K562 (cell line): ENCODE data around the gene LENG8. TPM values are rescaled to one million over a fixed set of nuclear protein-coding genes. Genes with fewer than 3 reads are reported as not detected.
A peak's percentile ranks its signal among the peaks of the same experiment; 100 is the strongest.

Experiments used
- BACH1 ChIP-seq: fragments of 200-800 bp; sonication (Bioruptor generic); IDR thresholded peaks from 2 replicates; pipeline ENCODE4 v1.6.1; 2016; ENCODE audit warnings: missing genetic modification characterization, missing compliant biosample characterization
- CBFB ChIP-seq: sonication (generic); formaldehyde crosslinking; IDR thresholded peaks from 2 replicates; pipeline ENCODE4 v1.4.0; 2020; ENCODE audit warnings: mild to moderate bottlenecking, missing genetic modification reagents
- DNMT1 ChIP-seq: fragments of 450-650 bp; IDR thresholded peaks from 2 replicates; pipeline ENCODE4 v1.6.1; 2016; ENCODE audit warnings: antibody characterized with exemption, mild to moderate bottlenecking
- FOS ChIP-seq: IDR thresholded peaks from 3 replicates; pipeline ENCODE4 v1.6.1; 2011; ENCODE audit not compliant: insufficient read length; ENCODE audit errors: extremely low read depth
- HNRNPLL ChIP-seq: fragments of 200-400 bp; formaldehyde crosslinking; IDR thresholded peaks from 2 replicates; pipeline ENCODE4 v1.6.1; 2017; ENCODE audit warnings: low read length, low read depth, mild to moderate bottlenecking; ENCODE audit not compliant: poor library complexity, severe bottlenecking
- MTA2 ChIP-seq: fragments of 450-650 bp; IDR thresholded peaks from 2 replicates; pipeline ENCODE4 v1.6.1; 2016; ENCODE audit warnings: low read depth
- NELFE ChIP-seq: IDR thresholded peaks from 2 replicates; pipeline ENCODE4 v1.6.1; 2011; ENCODE audit warnings: mild to moderate bottlenecking; ENCODE audit not compliant: insufficient read depth, insufficient read length
- PHF20 ChIP-seq: fragments of 450-650 bp; IDR thresholded peaks from 2 replicates; pipeline ENCODE4 v1.6.1; 2018; ENCODE audit not compliant: partially characterized antibody
- PHF8 ChIP-seq: fragments of 200-600 bp; sonication (generic); IDR thresholded peaks from 2 replicates; pipeline ENCODE4 v1.6.1; 2012; ENCODE audit warnings: mixed run types, mild to moderate bottlenecking, inconsistent platforms, low read length, moderate library complexity, borderline replicate concordance
- PML ChIP-seq: IDR thresholded peaks from 2 replicates; pipeline ENCODE4 v1.6.1; 2012; ENCODE audit warnings: low read length, inconsistent platforms
- PRMT5 ChIP-seq: sonication (generic); formaldehyde crosslinking; IDR thresholded peaks from 2 replicates; pipeline ENCODE4 v1.5.0; 2020; ENCODE audit warnings: missing genetic modification reagents
- RBM34 ChIP-seq: fragments of 200-400 bp; formaldehyde crosslinking; IDR thresholded peaks from 2 replicates; pipeline ENCODE4 v1.6.1; 2018; ENCODE audit warnings: low read length, borderline replicate concordance; ENCODE audit not compliant: insufficient read depth
- RUNX1 ChIP-seq: sonication (generic); IDR thresholded peaks from 2 replicates; pipeline ENCODE4 v1.6.1; 2016; ENCODE audit warnings: antibody characterized with exemption, low read depth
- TAF9B ChIP-seq: fragments of 450-650 bp; IDR thresholded peaks from 2 replicates; pipeline ENCODE4 v1.6.1; 2018; ENCODE audit warnings: mild to moderate bottlenecking; ENCODE audit not compliant: partially characterized antibody
- TEAD1 ChIP-seq, 2 experiments: fragments of 450-650 bp in 1 of 2; sonication (generic) in 1 of 2; formaldehyde crosslinking; IDR thresholded peaks; 2 replicates each; pipeline versions ENCODE4 v1.4.0 to v1.8.0; 2020 to 2022; ENCODE audit warnings: mild to moderate bottlenecking in 2 of 2, missing genetic modification reagents in 1 of 2
- ZNF134 ChIP-seq: fragments of 250-450 bp; sonication (Bioruptor Pico); conservative IDR thresholded peaks from 2 replicates; pipeline ENCODE4 v1.4.0; 2020
- ZNF143 ChIP-seq: sonication (generic); formaldehyde crosslinking; IDR thresholded peaks from 2 replicates; pipeline ENCODE4 v1.9.0; 2022; ENCODE audit warnings: mild to moderate bottlenecking, missing genetic modification reagents
- ZNF764 ChIP-seq: fragments of 250-450 bp; sonication (Bioruptor Pico); IDR thresholded peaks from 2 replicates; pipeline ENCODE4 v1.4.0; 2020; ENCODE audit warnings: low read depth, mild to moderate bottlenecking, moderate library complexity
- polyA plus RNA-seq, 8 experiments: library from polyadenylated mRNA; depleted of rRNA in 4 of 8; stranded (reverse) in 5 of 8; unstranded in 3 of 8; fragments of >200 nt; fragmentation: Nextera tagmentation in 2 of 8; fragmentation: Illumina TruSeq in 1 of 8; extraction: Ambion mirVana in 2 of 8; extraction: Trizol in 1 of 8; gene quantifications; 2 replicates each; pipeline versions ENCODE4 v1.2.1 to v1.2.3, GENCODE V29; 2011 to 2014; ENCODE audit warnings: inconsistent platforms in 1 of 8, missing spikeins in 1 of 8
- total RNA-seq, 7 experiments: library from RNA; depleted of rRNA in 6 of 7; stranded (reverse); fragments of >200 nt in 6 of 7; fragmentation: Illumina TruSeq in 2 of 7; extraction: Trizol in 2 of 7; gene quantifications; 2 replicates each; pipeline versions ENCODE4 v1.2.1 to v1.2.3, GENCODE V29; 2011 to 2021; ENCODE audit warnings: low replicate concordance in 1 of 7
- TF ChIP-seq, protein P1 (sequence below): fragments of 450-650 bp; IDR thresholded peaks from one replicate; pipeline ENCODE4 v1.6.1; 2018; ENCODE audit warnings: mild to moderate bottlenecking, moderate library complexity; ENCODE audit not compliant: partially characterized antibody
- TF ChIP-seq, protein P2 (sequence below): fragments of 250-450 bp; sonication (Bioruptor Pico); IDR thresholded peaks from 2 replicates; pipeline ENCODE4 v1.5.1; 2021; ENCODE audit warnings: mild to moderate bottlenecking
- TF ChIP-seq, protein P3 (sequence below): fragments of 250-450 bp; sonication (Bioruptor Pico); IDR thresholded peaks from 2 replicates; pipeline ENCODE4 v1.5.0; 2021
- TF ChIP-seq, protein P4 (sequence below): fragments of 250-450 bp; sonication (Bioruptor Pico); IDR thresholded peaks from 2 replicates; pipeline ENCODE4 v1.8.0; 2022; ENCODE audit warnings: inconsistent platforms
- TF ChIP-seq, protein P5 (sequence below): fragments of 450-650 bp; formaldehyde crosslinking; IDR thresholded peaks from 2 replicates; pipeline ENCODE4 v1.4.0; 2020; ENCODE audit warnings: mild to moderate bottlenecking

Gene LENG8
- total and polyA plus RNA-seq, 9 of the 15 experiments (the other 6 are each of a cell fraction or from before 2014, with no cell fraction given), result 0.74 to 146 (median 28.1) TPM

DNA sequence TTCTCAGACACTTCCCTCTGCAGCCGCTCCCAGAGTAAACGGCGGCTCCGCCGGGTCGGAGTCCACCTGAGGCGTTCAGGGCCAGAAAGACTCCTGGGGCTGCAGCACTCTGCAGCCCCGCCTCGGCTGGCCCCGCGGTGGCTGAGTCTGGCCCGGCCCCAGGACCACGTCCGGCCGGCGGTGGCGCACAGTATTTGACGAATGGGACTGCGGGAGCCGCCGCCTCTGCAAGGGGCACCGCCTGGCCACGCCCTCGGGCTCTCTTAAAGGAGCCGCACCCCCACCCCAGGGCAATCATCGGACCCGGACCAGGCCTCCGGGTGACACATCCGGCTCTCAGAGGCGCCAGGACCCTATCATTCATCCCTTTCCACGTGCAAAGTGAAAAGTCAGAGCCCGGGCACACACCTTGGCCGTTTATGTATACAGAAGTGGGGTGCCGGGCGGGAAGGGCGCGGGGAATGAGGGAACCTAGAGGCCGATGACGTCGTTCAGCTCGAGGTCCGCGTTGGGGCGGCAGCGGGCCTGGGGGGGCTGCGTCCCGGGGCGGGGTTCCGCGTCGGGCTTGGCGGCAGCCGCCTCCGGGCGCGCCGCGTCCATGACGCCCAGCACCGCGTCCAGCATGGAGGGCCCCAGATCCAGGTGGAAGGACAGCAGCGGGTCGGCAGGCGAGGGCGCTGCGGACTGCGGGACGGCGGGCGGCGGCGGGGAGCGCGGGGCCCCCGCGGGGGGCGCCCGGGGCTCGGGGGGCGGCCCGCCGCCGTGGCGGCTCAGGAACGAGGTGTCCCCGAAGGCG, 15.8 kb downstream of the LENG8 start (continued):
- TF ChIP-seq PML (peak; percentile 50; the same call in 1 of the 2 replicates), RUNX1 (no peak), FOS (no peak), ZNF134 (CRISPR knock-in tag) (no peak), NELFE (no peak), TAF9B (no peak), CBFB (CRISPR knock-in tag) (no peak), ZNF143 (no peak), BACH1 (tag) (no peak), PHF20 (peak; percentile 59), PRMT5 (no peak), RBM34 (no peak), DNMT1 (no peak), PHF8 (peak; percentile 84; the same call in 1 of the 2 replicates), MTA2 (no peak), HNRNPLL (peak; percentile 77), TEAD1 (CRISPR knock-in tag; IDR thresholded peaks at IDR 0.05) (no peak), ZNF764 (CRISPR knock-in tag) (no peak)
- TF ChIP-seq, protein P1, sequence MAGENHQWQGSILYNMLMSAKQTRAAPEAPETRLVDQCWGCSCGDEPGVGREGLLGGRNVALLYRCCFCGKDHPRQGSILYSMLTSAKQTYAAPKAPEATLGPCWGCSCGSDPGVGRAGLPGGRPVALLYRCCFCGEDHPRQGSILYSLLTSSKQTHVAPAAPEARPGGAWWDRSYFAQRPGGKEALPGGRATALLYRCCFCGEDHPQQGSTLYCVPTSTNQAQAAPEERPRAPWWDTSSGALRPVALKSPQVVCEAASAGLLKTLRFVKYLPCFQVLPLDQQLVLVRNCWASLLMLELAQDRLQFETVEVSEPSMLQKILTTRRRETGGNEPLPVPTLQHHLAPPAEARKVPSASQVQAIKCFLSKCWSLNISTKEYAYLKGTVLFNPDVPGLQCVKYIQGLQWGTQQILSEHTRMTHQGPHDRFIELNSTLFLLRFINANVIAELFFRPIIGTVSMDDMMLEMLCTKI, result no peak
- TF ChIP-seq, protein P2, sequence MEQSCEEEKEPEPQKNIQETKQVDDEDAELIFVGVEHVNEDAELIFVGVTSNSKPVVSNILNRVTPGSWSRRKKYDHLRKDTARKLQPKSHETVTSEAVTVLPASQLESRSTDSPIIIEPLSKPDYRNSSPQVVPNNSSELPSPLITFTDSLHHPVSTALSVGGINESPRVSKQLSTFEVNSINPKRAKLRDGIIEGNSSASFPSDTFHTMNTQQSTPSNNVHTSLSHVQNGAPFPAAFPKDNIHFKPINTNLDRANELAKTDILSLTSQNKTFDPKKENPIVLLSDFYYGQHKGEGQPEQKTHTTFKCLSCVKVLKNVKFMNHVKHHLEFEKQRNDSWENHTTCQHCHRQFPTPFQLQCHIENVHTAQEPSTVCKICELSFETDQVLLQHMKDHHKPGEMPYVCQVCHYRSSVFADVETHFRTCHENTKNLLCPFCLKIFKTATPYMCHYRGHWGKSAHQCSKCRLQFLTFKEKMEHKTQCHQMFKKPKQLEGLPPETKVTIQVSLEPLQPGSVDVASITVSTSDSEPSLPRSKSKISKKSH (CRISPR knock-in tag), result no peak
- TF ChIP-seq, protein P3, sequence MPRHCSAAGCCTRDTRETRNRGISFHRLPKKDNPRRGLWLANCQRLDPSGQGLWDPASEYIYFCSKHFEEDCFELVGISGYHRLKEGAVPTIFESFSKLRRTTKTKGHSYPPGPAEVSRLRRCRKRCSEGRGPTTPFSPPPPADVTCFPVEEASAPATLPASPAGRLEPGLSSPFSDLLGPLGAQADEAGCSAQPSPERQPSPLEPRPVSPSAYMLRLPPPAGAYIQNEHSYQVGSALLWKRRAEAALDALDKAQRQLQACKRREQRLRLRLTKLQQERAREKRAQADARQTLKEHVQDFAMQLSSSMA (CRISPR knock-in tag), result no peak
- TF ChIP-seq, protein P4, sequence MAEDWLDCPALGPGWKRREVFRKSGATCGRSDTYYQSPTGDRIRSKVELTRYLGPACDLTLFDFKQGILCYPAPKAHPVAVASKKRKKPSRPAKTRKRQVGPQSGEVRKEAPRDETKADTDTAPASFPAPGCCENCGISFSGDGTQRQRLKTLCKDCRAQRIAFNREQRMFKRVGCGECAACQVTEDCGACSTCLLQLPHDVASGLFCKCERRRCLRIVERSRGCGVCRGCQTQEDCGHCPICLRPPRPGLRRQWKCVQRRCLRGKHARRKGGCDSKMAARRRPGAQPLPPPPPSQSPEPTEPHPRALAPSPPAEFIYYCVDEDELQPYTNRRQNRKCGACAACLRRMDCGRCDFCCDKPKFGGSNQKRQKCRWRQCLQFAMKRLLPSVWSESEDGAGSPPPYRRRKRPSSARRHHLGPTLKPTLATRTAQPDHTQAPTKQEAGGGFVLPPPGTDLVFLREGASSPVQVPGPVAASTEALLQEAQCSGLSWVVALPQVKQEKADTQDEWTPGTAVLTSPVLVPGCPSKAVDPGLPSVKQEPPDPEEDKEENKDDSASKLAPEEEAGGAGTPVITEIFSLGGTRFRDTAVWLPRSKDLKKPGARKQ (CRISPR knock-in tag), result no peak
- TF ChIP-seq, protein P5, sequence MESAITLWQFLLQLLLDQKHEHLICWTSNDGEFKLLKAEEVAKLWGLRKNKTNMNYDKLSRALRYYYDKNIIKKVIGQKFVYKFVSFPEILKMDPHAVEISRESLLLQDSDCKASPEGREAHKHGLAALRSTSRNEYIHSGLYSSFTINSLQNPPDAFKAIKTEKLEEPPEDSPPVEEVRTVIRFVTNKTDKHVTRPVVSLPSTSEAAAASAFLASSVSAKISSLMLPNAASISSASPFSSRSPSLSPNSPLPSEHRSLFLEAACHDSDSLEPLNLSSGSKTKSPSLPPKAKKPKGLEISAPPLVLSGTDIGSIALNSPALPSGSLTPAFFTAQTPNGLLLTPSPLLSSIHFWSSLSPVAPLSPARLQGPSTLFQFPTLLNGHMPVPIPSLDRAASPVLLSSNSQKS (CRISPR knock-in tag), result no peak
